H1 (cell line): ENCODE data around the gene CES4A. TPM values are rescaled to one million over a fixed set of nuclear protein-coding genes. Genes with fewer than 3 reads are reported as not detected.

Source experiments
- CTCF ChIA-PET: fragments of 300-600 bp; sonication (Branson Sonifier 250); formaldehyde crosslinking; loops from one replicate; lab custom pipeline; 2021; ENCODE audit not compliant: partially characterized antibody; lab: Charles Lee
- POLR2A ChIA-PET: fragments of 300-600 bp; sonication (Branson Sonifier 250); formaldehyde crosslinking; loops from one replicate; lab custom pipeline; 2021; ENCODE audit warnings: inconsistent platforms; ENCODE audit not compliant: partially characterized antibody; lab: Charles Lee
- DNase-seq, 2 experiments: peaks; one replicate each; pipeline versions ENCODE4 v3.0.0 to v3.0.0-alpha.2; 2010 to 2022; ENCODE audit warnings: low spot score in 2 of 2, low read depth in 1 of 2, mixed read lengths in 1 of 2
- FAIRE-seq: peaks from 2 replicates; lab custom pipeline; 2011; peaks lifted over from hg19 to GRCh38; lab: Jason Lieb, UNC
- H2AFZ ChIP-seq: 2 replicates; pipeline ENCODE4 v1.8.1; 2012; ENCODE audit warnings: low read length, inconsistent platforms
- H2AK5ac ChIP-seq: 2 replicates; pipeline ENCODE4 v1.6.1; 2013; ENCODE audit warnings: low read depth, low read length
- H2BK120ac ChIP-seq: replicated peaks from 2 replicates; pipeline ENCODE3; 2013; ENCODE audit warnings: low read depth, low read length, inconsistent platforms
- H2BK12ac ChIP-seq: 2 replicates; pipeline ENCODE4 v1.6.1; 2013; ENCODE audit warnings: low read depth, low read length
- H2BK15ac ChIP-seq: 2 replicates; pipeline ENCODE4 v1.6.1; 2013; ENCODE audit warnings: low read length
- H2BK20ac ChIP-seq: 2 replicates; pipeline ENCODE4 v1.6.1; 2013; ENCODE audit warnings: low read length
- H2BK5ac ChIP-seq: 2 replicates; pipeline ENCODE4 v1.6.1; 2013; ENCODE audit warnings: low read depth, low read length
- H3K14ac ChIP-seq: 2 replicates; pipeline ENCODE4 v1.6.1; 2013; ENCODE audit warnings: inconsistent platforms; ENCODE audit not compliant: insufficient read length
- H3K18ac ChIP-seq: 2 replicates; pipeline ENCODE4 v1.6.1; 2013; ENCODE audit warnings: low read length; ENCODE audit errors: extremely low read depth
- H3K23ac ChIP-seq: 2 replicates; pipeline ENCODE4 v1.6.1; 2013; ENCODE audit warnings: inconsistent platforms; ENCODE audit not compliant: insufficient read length
- H3K23me2 ChIP-seq: 2 replicates; pipeline ENCODE4 v1.6.1; 2013; ENCODE audit warnings: low read depth, low read length
- H3K27ac ChIP-seq: 2 replicates; pipeline ENCODE4 v1.6.1; 2011; ENCODE audit warnings: low read depth, low read length, inconsistent platforms
- H3K27me3 ChIP-seq, 4 experiments: replicated peaks in 1 of 4; 1 replicate in 1 of 4; 2 replicates in 3 of 4; pipeline versions ENCODE4 v1.6.1 to v1.8.1; 2011 to 2013; ENCODE audit warnings: low read length in 3 of 4, mild to moderate bottlenecking in 3 of 4, inconsistent platforms in 2 of 4, mixed read lengths in 2 of 4, moderate library complexity in 1 of 4; ENCODE audit not compliant: control insufficient read depth in 3 of 4, insufficient read depth in 3 of 4; ENCODE audit errors: extremely low read depth in 1 of 4
- H3K36me3 ChIP-seq, 4 experiments: 2 replicates each; pipeline versions ENCODE4 v1.6.1 to v1.8.1; 2011 to 2013; ENCODE audit warnings: mild to moderate bottlenecking in 4 of 4, low read length in 3 of 4, moderate library complexity in 2 of 4, control low read depth in 1 of 4, inconsistent platforms in 1 of 4; ENCODE audit not compliant: insufficient read depth in 4 of 4, control insufficient read depth in 2 of 4
- H3K4ac ChIP-seq: replicated peaks from 2 replicates; pipeline ENCODE3; 2013; ENCODE audit warnings: low read length, low read depth, mixed read lengths, inconsistent platforms; ENCODE audit not compliant: insufficient read length
- H3K4me1 ChIP-seq, 4 experiments: replicated peaks in 1 of 4; 1 replicate in 1 of 4; 2 replicates in 3 of 4; pipeline versions ENCODE4 v1.6.1 to v1.8.1; 2011 to 2013; ENCODE audit warnings: low read length in 3 of 4, inconsistent platforms in 2 of 4, mixed read lengths in 1 of 4; ENCODE audit not compliant: insufficient read depth in 4 of 4, control insufficient read depth in 3 of 4
- H3K4me2 ChIP-seq, 2 experiments: 2 replicates each; pipeline versions ENCODE4 v1.6.1 to v1.8.1; 2011 to 2013; ENCODE audit warnings: low read depth in 2 of 2, low read length in 2 of 2, control low read depth in 1 of 2, inconsistent platforms in 1 of 2, mild to moderate bottlenecking in 1 of 2; ENCODE audit not compliant: insufficient read depth in 1 of 2
- H3K4me3 ChIP-seq, 4 experiments: fragments of 200-600, 300-600 bp in 1 of 4; sonication (generic), shearing (Covaris generic), sonication (Bioruptor Twin) in 1 of 4; 2 replicates each; pipeline versions ENCODE4 v1.5.1 to v1.8.1; 2011 to 2016; ENCODE audit warnings: low read length in 4 of 4, low read depth in 3 of 4, control low read depth in 2 of 4, inconsistent platforms in 2 of 4, mild to moderate bottlenecking in 2 of 4, mixed read lengths in 1 of 4, moderate library complexity in 1 of 4; ENCODE audit not compliant: insufficient read depth in 2 of 4; ENCODE audit errors: extremely low read depth in 1 of 4
- H3K56ac ChIP-seq: replicated peaks from 2 replicates; pipeline ENCODE3; 2013; ENCODE audit warnings: low read depth, mild to moderate bottlenecking, mixed read lengths, low read length, inconsistent platforms; ENCODE audit not compliant: insufficient read length
- H3K79me1 ChIP-seq: 2 replicates; pipeline ENCODE4 v1.6.1; 2013; ENCODE audit warnings: low read depth, low read length, control low read depth
- H3K79me2 ChIP-seq, 2 experiments: 2 replicates each; pipeline versions ENCODE4 v1.6.1 to v1.8.1; 2012 to 2013; ENCODE audit warnings: low read length in 2 of 2, mild to moderate bottlenecking in 2 of 2, inconsistent platforms in 1 of 2; ENCODE audit not compliant: insufficient read depth in 2 of 2, control insufficient read depth in 1 of 2
- H3K9ac ChIP-seq, 4 experiments: replicated peaks in 1 of 4; 1 replicate in 1 of 4; 2 replicates in 3 of 4; pipeline versions ENCODE4 v1.6.1 to v1.8.1; 2011 to 2013; ENCODE audit warnings: low read depth in 3 of 4, low read length in 3 of 4, control low read depth in 2 of 4, mild to moderate bottlenecking in 2 of 4, moderate library complexity in 2 of 4, inconsistent platforms in 1 of 4; ENCODE audit errors: extremely low read depth in 1 of 4
- H3K9me3 ChIP-seq, 2 experiments: 2 replicates each; pipeline versions ENCODE4 v1.6.1 to v1.8.1; 2012 to 2013; ENCODE audit warnings: mild to moderate bottlenecking in 2 of 2, moderate library complexity in 2 of 2, control low read depth in 1 of 2, inconsistent platforms in 1 of 2, low read depth in 1 of 2, low read length in 1 of 2, mixed read lengths in 1 of 2; ENCODE audit not compliant: insufficient read depth in 2 of 2
- H4K20me1 ChIP-seq, 2 experiments: replicated peaks in 1 of 2; 2 replicates each; pipeline versions ENCODE3 to v1.8.1; 2011 to 2013; ENCODE audit warnings: inconsistent platforms in 2 of 2, low read length in 2 of 2, mild to moderate bottlenecking in 1 of 2; ENCODE audit not compliant: insufficient read depth in 2 of 2, control insufficient read depth in 1 of 2
- H4K5ac ChIP-seq: 2 replicates; pipeline ENCODE4 v1.6.1; 2013; ENCODE audit warnings: low read length, low read depth, mixed read lengths, inconsistent platforms; ENCODE audit not compliant: insufficient read length
- H4K8ac ChIP-seq: 2 replicates; pipeline ENCODE4 v1.8.0; 2013; ENCODE audit warnings: mild to moderate bottlenecking, moderate library complexity, low read length, inconsistent platforms; ENCODE audit not compliant: insufficient read depth; ENCODE audit errors: extremely low read depth
- H4K91ac ChIP-seq: replicated peaks from 2 replicates; pipeline ENCODE3; 2013; ENCODE audit warnings: low read length, mixed read lengths, inconsistent platforms; ENCODE audit not compliant: insufficient read length
- CTBP2 ChIP-seq: IDR thresholded peaks from 2 replicates; pipeline ENCODE4 v1.7.0; 2011; ENCODE audit warnings: borderline replicate concordance, mild to moderate bottlenecking, moderate library complexity, mixed read lengths, low read length; ENCODE audit not compliant: insufficient read depth, insufficient read length
- NANOG ChIP-seq: IDR thresholded peaks from 2 replicates; pipeline ENCODE4 v1.6.1; 2011; ENCODE audit warnings: low read length, low read depth, mild to moderate bottlenecking, inconsistent platforms; ENCODE audit not compliant: insufficient read depth, poor library complexity, severe bottlenecking
- RNF2 ChIP-seq: fragments of 200-900, 300-1000 bp; sonication (generic); IDR thresholded peaks from 2 replicates; pipeline ENCODE4 v1.7.1; 2016; ENCODE audit warnings: borderline replicate concordance, low read depth, mild to moderate bottlenecking, antibody characterized with exemption, low read length; ENCODE audit not compliant: poor library complexity, severe bottlenecking; ENCODE audit errors: missing control alignments
- WGBS, 2 experiments: shearing (Covaris generic) in 1 of 2; methylation state at CpG; one replicate each; pipeline versions ENCODE4 v1.1.6 to v1.1.7; 2013 to 2015; ENCODE audit warnings: low lambda C conversion rate in 2 of 2, mixed read lengths in 2 of 2, inconsistent platforms in 1 of 2, low coverage in 1 of 2, missing lambda C conversion rate in 1 of 2; ENCODE audit not compliant: insufficient replicate concordance in 2 of 2, insufficient coverage in 1 of 2, insufficient read length in 1 of 2; ENCODE audit errors: extremely low coverage in 1 of 2, missing lambda C conversion rate in 1 of 2; 5-methylcytosine and 5-hydroxymethylcytosine counted together
- polyA plus RNA-seq, 7 experiments: library from polyadenylated mRNA; depleted of rRNA in 3 of 7; stranded (reverse) in 5 of 7; unstranded in 2 of 7; fragments of >200 nt in 5 of 7; fragments of 200-250 nt in 2 of 7; gene quantifications; 1 replicate in 5 of 7; 2 replicates in 1 of 7; 4 replicates in 1 of 7; pipeline versions ENCODE4 v1.2.1 to v1.2.3, GENCODE V29; 2011 to 2013; ENCODE audit warnings: missing spikeins in 2 of 7, mixed read lengths in 2 of 7
- total RNA-seq: library from RNA; stranded (reverse); fragmentation: NEBNext Ultra II Directional; extraction: Animal tissue kit (Norgen Biotek cat#: 25700); gene quantifications from 2 replicates; pipeline ENCODE4 v1.2.1, GENCODE V29; 2021

The CES4A gene
- total and polyA plus RNA-seq, 2 of the 8 experiments (the other 6 are each of a cell fraction or from before 2014, with no cell fraction given) = 0.93 to 1.5 TPM

- Histone ChIP-seq H3K79me1 (no peaks in the 10 kb centered on the region), H2AFZ (no peak overlapping the region), H3K79me2 (no peaks in the 10 kb centered on the region), H3K23me2 (no peaks in the 10 kb centered on the region), H2AK5ac (no peak overlapping the region), H4K20me1 (peaks cover 0 to under 1% of the 10 kb centered on the region in 2 experiments), H3K4me2 (no peak overlapping the region), H4K91ac (no peak overlapping the region), H3K4me3 (no peak overlapping the region), H2BK20ac (no peak overlapping the region), H3K18ac (no peak overlapping the region), H3K27me3 (no peaks in the 10 kb centered on the region), H3K9me3 (no peaks in the 10 kb centered on the region), H3K36me3 (no peaks in the 10 kb centered on the region), H2BK15ac (no peak overlapping the region), H2BK120ac (no peak overlapping the region), H3K27ac (no peak overlapping the region), H4K8ac (no peak overlapping the region), H2BK12ac (no peak overlapping the region), H3K4ac (no peak overlapping the region), H3K56ac (no peak overlapping the region), H3K23ac (no peak overlapping the region), H3K4me1 (no peaks in the 10 kb centered on the region), H2BK5ac (no peak overlapping the region), H3K9ac (no peak overlapping the region), H4K5ac (no peak overlapping the region), H3K14ac (no peak overlapping the region)
- FAIRE-seq (no peak), DNase-seq (no peak)
- ChIA-PET POLR2A (no interaction called here), CTCF (interaction anchor here (0.6 to 10.2 kb wide), 8 partner anchors 10 to 217 kb away, joined by 3 to 130 read pairs (median 3); partner anchors contain the start of gene CES3)
- TF ChIP-seq RNF2 (no peak), CTBP2 (no peak), NANOG (no peak)
- 87% methylated on average over 10 of the region's 10 CpGs; no CpG with 5 or more reads in 1 of the 2 experiments for WGBS, 2 experiments
Measured at GRCh38 chr16:66970775-66971720, 17.3 kb upstream of the CES4A start.
